Activated CD4-positive, alpha-beta T cell treated with anti-CD3 and anti-CD28 coated beads, Interleukin-2, Interleukin-4, amounts not matched to agents 100 ng/mL and 50 ng/mL, durations not matched to agents 16 hours and 8 hours (primary cell): ENCODE data around the gene TRMT61A.

Source experiments
- DNase-seq: peaks from one replicate; pipeline ENCODE4 v3.0.0-alpha.2; 2020; ENCODE audit warnings: low spot score

Gene TRMT61A

GRCh38 chr14:103568952-103569351, 40.0 kb downstream of the TRMT61A start:
- no peak for DNase-seq

GRCh38 chr14:103569408-103569807, 40.4 kb downstream of the TRMT61A start:
- DNase-seq = no peak

GRCh38 chr14:103574104-103574503, 45.1 kb downstream of the TRMT61A start:
- no peak for DNase-seq

- no peak for DNase-seq
These were observed 45.8 kb downstream of the TRMT61A start for GRCh38 chr14:103574707-103575285.

GRCh38 chr14:103576371-103577024, 47.5 kb downstream of the TRMT61A start:
- DNase-seq = no peak

GRCh38 chr14:103578401-103579075, 49.5 kb downstream of the TRMT61A start:
- no peak for DNase-seq

- DNase-seq = no peak
These were observed 52.2 kb downstream of the TRMT61A start for GRCh38 chr14:103581206-103581605.

GRCh38 chr14:103581954-103582703, 53.1 kb downstream of the TRMT61A start:
- no peak for DNase-seq

- DNase-seq = no peak
These were observed 55.4 kb downstream of the TRMT61A start for GRCh38 chr14:103584326-103584915.
